ENCODE data around the gene RRP1B.

RRP1B gene

DNA sequence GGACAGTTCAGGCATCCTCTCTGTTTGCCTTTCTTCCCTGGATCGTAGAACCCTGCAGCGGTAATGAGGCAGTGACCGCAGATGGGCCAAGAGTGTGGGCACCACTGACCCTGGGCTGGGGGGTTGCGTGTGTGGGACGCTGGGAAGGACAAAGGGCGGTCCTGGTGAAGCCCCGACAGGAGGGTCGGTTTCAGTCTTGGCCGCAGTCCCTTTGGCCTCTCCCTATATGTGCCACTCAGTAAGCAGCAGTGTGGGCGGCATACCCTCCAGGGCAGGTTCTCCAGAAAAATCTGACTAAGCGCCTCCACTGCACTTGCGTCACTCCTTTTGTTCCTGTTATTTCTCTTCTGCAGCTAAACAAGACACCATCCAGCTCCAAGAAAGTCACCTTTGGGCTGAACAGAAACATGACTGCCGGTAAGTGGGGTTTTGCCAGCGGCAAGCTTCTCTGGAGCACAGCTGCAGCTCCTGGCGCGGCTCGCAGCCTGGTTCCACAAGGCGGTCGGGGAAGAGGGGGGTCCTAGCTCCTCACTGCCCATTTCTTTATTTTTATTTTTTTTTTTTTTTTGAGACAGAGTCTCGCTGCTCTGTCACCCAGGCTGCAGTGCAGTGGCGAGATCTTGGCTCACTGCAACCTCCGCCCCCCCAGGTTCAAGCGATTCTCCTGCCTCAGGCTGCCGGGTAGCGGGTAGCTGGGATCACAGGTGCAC lies 31.9 kb downstream of the RRP1B start:
- H3K36me3 ChIP-seq (ENCODE audit: control insufficient read depth, insufficient read depth, low read length): no peaks in the 10 kb centered on the region
- H3K27me3 ChIP-seq (ENCODE audit: control insufficient read depth, insufficient read depth, low read length): no peaks in the 10 kb centered on the region
- no peak overlapping the region for H3K27ac ChIP-seq
- no peak overlapping the region for H2AFZ ChIP-seq
- no peaks in the 10 kb centered on the region for H3K79me2 ChIP-seq
- no peak overlapping the region for H3K4me2 ChIP-seq (ENCODE audit: low read length)
- no peaks in the 10 kb centered on the region for H3K9me3 ChIP-seq (ENCODE audit: control insufficient read depth, low read length)
- H3K4me1 ChIP-seq: no peaks in the 10 kb centered on the region
- H3K9ac ChIP-seq: no peak overlapping the region
- TF ChIP-seq CTCF (IDR thresholded peaks at IDR 0.05): no peak
- H3K4me3 ChIP-seq (ENCODE audit: low read depth, low read length): no peak overlapping the region

- Histone ChIP-seq H3K36me3 (ENCODE audit: control insufficient read depth, insufficient read depth, low read length) (no peaks in the 10 kb centered on the region), H3K27me3 (ENCODE audit: control insufficient read depth, insufficient read depth, low read length) (no peaks in the 10 kb centered on the region), H3K79me2 (no peaks in the 10 kb centered on the region), H3K4me2 (ENCODE audit: low read length) (no peak overlapping the region), H3K4me1 (no peaks in the 10 kb centered on the region), H3K4me3 (ENCODE audit: low read depth, low read length) (no peak overlapping the region), H3K9ac (no peak overlapping the region), H3K9me3 (ENCODE audit: control insufficient read depth, low read length) (no peaks in the 10 kb centered on the region), H2AFZ (no peak overlapping the region), H3K27ac (no peak overlapping the region)
- TF ChIP-seq CTCF (IDR thresholded peaks at IDR 0.05): no peak
These were observed 32.4 kb downstream of the RRP1B start for GRCh38 chr21:43691801-43692200.

DNA sequence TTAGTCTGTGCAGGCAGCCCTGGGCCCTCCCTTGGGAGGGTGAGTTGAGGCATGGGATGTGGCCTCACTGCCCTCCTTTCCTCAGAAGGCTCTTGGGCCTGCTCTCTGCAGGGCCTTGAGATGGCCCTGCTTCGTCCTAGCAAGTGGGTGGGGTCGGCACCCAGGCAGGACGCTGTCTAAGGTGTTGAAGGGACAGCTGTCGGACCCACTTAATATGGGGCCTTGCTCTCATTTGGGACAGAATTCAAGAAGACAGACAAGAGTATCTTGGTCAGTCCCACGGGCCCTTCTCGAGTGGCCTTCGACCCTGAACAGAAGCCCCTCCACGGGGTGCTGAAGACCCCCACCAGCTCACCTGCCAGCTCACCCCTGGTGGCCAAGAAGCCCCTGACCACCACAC lies 33.6 kb downstream of the RRP1B start:
- Histone ChIP-seq H3K27ac (no peak overlapping the region), H3K27me3 (ENCODE audit: control insufficient read depth, insufficient read depth, low read length) (no peaks in the 10 kb centered on the region), H3K79me2 (no peaks in the 10 kb centered on the region), H3K4me3 (ENCODE audit: low read depth, low read length) (no peak overlapping the region), H3K4me1 (no peaks in the 10 kb centered on the region), H3K4me2 (ENCODE audit: low read length) (no peak overlapping the region), H3K36me3 (ENCODE audit: control insufficient read depth, insufficient read depth, low read length) (no peaks in the 10 kb centered on the region), H2AFZ (no peak overlapping the region), H3K9me3 (ENCODE audit: control insufficient read depth, low read length) (no peaks in the 10 kb centered on the region), H3K9ac (no peak overlapping the region)
- no peak for TF ChIP-seq CTCF (IDR thresholded peaks at IDR 0.05)

DNA sequence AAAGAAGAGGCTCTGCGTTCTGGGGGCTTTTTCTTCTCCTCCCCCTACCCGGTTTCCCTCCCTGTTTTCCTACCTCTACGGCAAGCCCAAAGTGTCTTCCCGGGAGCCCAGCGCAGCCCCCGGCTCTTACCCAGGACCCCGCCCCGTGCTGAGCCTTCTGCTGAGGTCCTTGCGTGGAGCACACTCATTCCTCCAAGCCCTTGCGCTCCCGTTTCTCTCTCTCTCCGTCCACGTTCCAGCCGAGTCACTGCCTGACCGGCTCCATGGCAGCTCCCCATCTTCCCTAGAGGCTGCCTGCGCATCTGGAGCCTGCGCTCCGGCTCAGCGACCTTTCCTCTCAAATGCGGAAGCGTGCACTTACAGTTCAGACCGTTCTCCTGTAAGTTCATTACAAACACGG lies 34.6 kb downstream of the RRP1B start:
- Histone ChIP-seq H2AFZ (no peak overlapping the region), H3K9me3 (ENCODE audit: control insufficient read depth, low read length) (no peaks in the 10 kb centered on the region), H3K4me1 (no peaks in the 10 kb centered on the region), H3K79me2 (no peaks in the 10 kb centered on the region), H3K36me3 (ENCODE audit: control insufficient read depth, insufficient read depth, low read length) (no peaks in the 10 kb centered on the region), H3K27ac (no peak overlapping the region), H3K27me3 (ENCODE audit: control insufficient read depth, insufficient read depth, low read length) (no peaks in the 10 kb centered on the region), H3K4me2 (ENCODE audit: low read length) (no peak overlapping the region), H3K4me3 (ENCODE audit: low read depth, low read length) (no peak overlapping the region), H3K9ac (no peak overlapping the region)
- TF ChIP-seq CTCF (IDR thresholded peaks at IDR 0.05): no peak

- Histone ChIP-seq H3K27ac (no peak overlapping the region), H3K9ac (no peak overlapping the region), H3K4me3 (ENCODE audit: low read depth, low read length) (no peak overlapping the region), H3K36me3 (ENCODE audit: control insufficient read depth, insufficient read depth, low read length) (no peaks in the 10 kb centered on the region), H3K79me2 (no peaks in the 10 kb centered on the region), H3K27me3 (ENCODE audit: control insufficient read depth, insufficient read depth, low read length) (no peaks in the 10 kb centered on the region), H3K4me2 (ENCODE audit: low read length) (no peak overlapping the region), H3K4me1 (no peaks in the 10 kb centered on the region), H3K9me3 (ENCODE audit: control insufficient read depth, low read length) (no peaks in the 10 kb centered on the region), H2AFZ (no peak overlapping the region)
- no peak for TF ChIP-seq CTCF (IDR thresholded peaks at IDR 0.05)
These were observed 35.2 kb downstream of the RRP1B start for GRCh38 chr21:43694437-43695079.

All from parathyroid adenoma (tissue), 2 donors.